AG10803 (cell line): Measurements from ENCODE around the gene OR2S2.
A peak's percentile ranks its signal among the peaks of the same experiment; 100 is the strongest.

Experiments used
- DNase-seq: peaks from one replicate; pipeline ENCODE4 v3.0.0; 2010; ENCODE audit warnings: low read depth
- H3K4me3 ChIP-seq: 2 replicates; pipeline ENCODE4 v1.5.1; 2011; ENCODE audit warnings: mild to moderate bottlenecking, low read length, control low read depth
- TF ChIP-seq, protein P1 (sequence below): conservative IDR thresholded peaks from 2 replicates; pipeline ENCODE4 v1.5.1; 2011; ENCODE audit warnings: mild to moderate bottlenecking, low read length, control low read depth, inconsistent platforms

Gene OR2S2

DNA sequence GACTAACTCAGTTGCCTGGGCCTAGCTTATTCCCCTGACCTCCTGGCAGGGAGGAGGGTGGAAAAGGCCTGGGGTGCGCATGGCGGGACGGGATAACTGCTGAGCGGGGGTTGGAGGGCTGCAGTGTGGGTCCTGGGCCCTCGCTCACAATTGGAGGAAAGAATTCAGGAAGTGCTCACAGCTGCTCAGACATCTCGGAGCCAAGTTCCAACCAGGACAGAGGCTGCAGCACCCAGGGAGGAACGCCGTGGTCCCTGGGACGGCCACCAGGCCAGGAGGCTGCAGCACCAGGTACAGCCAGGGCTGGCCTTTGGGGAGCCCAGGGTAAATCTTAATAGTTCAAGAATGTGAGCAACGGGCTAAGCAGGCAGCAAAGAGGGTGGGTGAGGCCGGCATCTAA, 48.7 kb downstream of the OR2S2 start, which contains the start of gene SPAAR:
Gene SPAAR (plus strand): TSS at position 217 of the 400 bp plus-strand sequence. CDS start 974 bp downstream, outside the sequence.
- peak within 1 kb of the TSS; percentile 14 for H3K4me3 ChIP-seq
- no peak for DNase-seq
- TF ChIP-seq, protein P1, sequence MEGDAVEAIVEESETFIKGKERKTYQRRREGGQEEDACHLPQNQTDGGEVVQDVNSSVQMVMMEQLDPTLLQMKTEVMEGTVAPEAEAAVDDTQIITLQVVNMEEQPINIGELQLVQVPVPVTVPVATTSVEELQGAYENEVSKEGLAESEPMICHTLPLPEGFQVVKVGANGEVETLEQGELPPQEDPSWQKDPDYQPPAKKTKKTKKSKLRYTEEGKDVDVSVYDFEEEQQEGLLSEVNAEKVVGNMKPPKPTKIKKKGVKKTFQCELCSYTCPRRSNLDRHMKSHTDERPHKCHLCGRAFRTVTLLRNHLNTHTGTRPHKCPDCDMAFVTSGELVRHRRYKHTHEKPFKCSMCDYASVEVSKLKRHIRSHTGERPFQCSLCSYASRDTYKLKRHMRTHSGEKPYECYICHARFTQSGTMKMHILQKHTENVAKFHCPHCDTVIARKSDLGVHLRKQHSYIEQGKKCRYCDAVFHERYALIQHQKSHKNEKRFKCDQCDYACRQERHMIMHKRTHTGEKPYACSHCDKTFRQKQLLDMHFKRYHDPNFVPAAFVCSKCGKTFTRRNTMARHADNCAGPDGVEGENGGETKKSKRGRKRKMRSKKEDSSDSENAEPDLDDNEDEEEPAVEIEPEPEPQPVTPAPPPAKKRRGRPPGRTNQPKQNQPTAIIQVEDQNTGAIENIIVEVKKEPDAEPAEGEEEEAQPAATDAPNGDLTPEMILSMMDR, result no peak

DNA sequence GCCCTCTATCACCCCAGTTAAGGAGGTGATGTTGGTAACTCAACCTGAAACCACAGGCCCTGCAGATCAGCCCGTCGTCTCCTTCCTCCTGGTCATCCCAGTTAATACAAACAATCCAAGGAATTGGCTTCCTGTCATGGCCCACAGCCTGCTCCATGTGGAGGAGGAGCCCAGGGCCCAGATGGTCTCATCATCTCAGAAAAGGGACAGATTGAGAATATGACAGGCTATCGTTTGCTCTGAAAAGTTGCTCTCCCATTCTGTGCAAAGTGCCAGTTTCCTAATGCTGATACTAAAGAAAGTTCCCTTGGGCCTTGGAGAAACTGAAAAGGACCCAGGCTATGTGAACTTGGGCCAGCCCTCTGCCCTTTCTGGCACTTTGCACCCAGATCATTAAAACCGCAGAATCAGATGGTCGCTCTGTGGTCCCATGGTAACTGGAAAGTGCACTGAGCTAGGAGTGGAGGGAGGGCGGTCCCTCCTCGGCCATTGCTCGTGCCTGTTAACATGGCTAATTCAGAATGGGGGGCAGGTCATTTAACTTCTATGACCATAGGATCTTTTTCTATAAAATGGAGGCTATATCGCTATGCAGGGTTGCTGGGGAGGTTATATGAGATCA, 49.3 kb downstream of the OR2S2 start:
- peak overlapping the region; percentile 14 for H3K4me3 ChIP-seq
- DNase-seq, result peak; percentile 41
- TF ChIP-seq, protein P1, result no peak

DNA sequence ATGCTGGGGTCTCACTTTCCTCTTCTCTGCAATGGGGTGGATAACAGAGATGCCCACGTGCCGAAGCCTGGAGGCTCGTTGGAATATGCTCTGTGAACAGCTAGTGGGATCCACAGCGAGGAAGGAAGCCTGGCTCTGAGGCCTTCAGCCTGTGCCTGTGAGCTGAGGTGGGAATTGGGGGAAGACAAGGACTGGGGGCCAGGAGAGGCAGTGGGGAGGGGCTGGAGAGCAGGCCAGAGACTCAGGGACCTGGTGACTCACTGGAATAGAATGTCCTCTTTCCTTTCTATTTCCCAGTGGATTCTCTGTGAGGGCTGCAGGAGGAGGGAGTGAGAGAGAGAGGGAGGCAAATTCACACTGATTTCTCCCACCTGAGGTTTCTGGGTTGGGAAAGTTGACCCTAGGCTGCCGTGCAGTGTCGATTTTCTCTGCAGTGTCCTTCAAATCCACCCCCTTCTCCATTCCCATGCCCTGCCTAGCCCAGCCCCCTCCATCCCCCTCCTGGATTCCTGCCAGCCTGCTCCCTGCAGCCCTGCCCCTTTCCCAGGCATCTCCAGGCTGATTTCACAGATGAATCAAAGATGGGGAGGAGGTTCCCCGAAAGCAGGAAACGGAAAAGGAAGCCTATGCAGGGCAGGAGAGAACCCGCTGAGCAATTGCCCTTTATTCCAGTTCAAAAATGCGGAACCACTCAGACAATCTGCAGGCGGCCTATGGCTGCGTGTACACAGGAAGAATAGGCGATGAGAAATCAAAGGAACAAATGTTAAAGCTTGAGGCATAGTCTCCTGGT, 50.0 kb downstream of the OR2S2 start:
- DNase-seq, result peak; percentile 86
- H3K4me3 ChIP-seq, result peak overlapping the region; percentile 49
- TF ChIP-seq, protein P1, result peak; percentile 14; the same call in 1 of the 2 replicates
